Right kidney (tissue), 9 donors: ENCODE measurements around the gene PLK3.
"Not testable (repeated sequence)": the region's sequence is repeated elsewhere in the genome, so short reads cannot be mapped to it uniquely, and the experiment has no call there.

Source experiments
- DNase-seq: peaks from one replicate; pipeline ENCODE4 v3.0.0-alpha.2; 2016
- long read RNA-seq, 8 donors: transcript quantifications; one replicate each; lab custom pipeline, GENCODE V29; 2026

The PLK3 gene
- long read RNA-seq, donor 1: 0 reads
- long read RNA-seq, donor 2, partial matches to known transcripts: 0 of 1 reads
- long read RNA-seq, donor 2, other reads (novel, unspliced or antisense): 0 of 1 reads
- long read RNA-seq, donor 3: 0 reads
- long read RNA-seq, donor 4, partial matches to known transcripts: 0 of 2 reads
- long read RNA-seq, donor 4, other reads (novel, unspliced or antisense): 0 of 2 reads
- long read RNA-seq, donor 5, partial matches to known transcripts: 0 of 1 reads
- long read RNA-seq, donor 5, other reads (novel, unspliced or antisense): 0 of 1 reads
- long read RNA-seq, donor 6, partial matches to known transcripts: 0 of 1 reads
- long read RNA-seq, donor 6, other reads (novel, unspliced or antisense): 0 of 1 reads
- long read RNA-seq, donor 7, partial matches to known transcripts: 0 of 4 reads
- long read RNA-seq, donor 7, other reads (novel, unspliced or antisense): 0 of 4 reads
- long read RNA-seq, donor 8, partial matches to known transcripts: 0 of 1 reads
- long read RNA-seq, donor 8, other reads (novel, unspliced or antisense): 0 of 1 reads

DNA sequence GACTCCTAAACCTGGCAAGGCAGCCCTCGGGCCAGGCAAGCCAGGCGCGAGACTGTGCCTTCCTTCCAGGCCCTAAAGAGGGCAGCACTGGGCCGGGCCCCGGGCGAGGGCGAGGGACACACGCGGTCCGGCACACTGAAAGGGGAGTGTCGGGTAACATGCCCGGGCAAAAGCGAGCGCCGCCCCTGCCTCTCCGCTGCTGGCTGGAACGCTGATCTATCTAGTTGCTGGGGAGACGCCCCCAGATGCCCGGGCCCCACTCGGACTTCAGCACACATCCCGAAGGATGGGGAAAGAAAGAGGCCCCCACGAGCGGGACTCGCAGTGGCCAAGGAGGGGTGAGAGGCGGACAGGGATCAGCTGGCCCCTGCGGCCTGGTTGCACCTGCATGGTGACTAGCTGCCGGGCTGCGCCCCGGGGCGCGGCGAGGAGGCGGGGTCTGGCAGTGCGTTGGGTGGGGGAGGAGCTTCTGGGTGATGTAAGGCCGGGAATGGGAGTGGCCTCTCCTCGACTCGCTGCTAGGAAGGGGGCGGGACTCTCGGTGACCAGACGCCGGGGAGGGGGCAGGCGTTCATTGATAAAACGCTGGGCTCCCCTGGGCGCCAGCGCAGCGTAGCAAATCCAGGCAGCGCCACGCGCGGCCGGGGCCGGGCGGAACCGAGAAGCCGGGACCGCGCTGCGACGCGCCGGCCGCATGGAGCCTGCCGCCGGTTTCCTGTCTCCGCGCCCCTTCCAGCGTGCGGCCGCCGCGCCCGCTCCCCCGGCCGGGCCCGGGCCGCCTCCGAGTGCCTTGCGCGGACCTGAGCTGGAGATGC lies at the start of gene PLK3:
Gene PLK3, plus strand, starts transcription at position 608 of the 815 bp plus-strand sequence. Its CDS starts 87 bp downstream, at position 695.
- peak; percentile 100 for DNase-seq

DNA sequence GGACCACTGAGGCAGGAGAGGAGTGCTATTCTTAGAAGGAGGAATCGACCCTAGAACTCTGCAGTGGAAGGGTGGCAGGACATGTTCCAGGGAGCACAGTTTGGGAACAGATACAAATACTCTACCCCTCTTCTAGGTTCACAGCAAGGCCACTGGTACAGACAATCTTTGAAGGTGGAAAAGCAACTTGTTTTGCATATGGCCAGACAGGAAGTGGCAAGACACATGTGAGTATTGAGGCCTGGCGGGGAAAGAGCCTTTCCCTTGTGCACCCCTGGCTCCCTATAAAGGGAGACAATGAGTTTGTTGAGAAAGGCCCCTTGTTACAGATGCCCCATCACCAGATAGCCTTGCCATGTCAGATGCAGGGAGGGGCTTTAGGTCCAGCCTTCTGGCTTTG lies 42.8 kb upstream of the PLK3 start:
- no peak for DNase-seq

DNA sequence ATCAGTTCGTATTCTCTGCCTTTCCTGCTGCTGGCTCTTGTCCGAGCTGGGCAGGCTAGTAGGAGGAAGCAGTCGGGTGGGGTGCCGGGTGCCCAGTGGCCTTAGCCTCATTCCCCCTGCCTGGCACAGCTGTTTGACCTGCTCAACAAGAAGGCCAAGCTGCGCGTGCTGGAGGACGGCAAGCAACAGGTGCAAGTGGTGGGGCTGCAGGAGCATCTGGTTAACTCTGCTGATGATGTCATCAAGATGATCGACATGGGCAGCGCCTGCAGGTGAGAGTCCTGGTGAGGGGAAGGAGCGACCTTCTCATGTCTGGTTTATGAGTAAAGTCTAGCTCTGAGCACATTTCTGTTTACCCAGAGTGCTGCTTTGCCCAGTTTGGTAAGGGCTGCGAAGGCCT lies 41.1 kb upstream of the PLK3 start:
- no peak for DNase-seq

DNA sequence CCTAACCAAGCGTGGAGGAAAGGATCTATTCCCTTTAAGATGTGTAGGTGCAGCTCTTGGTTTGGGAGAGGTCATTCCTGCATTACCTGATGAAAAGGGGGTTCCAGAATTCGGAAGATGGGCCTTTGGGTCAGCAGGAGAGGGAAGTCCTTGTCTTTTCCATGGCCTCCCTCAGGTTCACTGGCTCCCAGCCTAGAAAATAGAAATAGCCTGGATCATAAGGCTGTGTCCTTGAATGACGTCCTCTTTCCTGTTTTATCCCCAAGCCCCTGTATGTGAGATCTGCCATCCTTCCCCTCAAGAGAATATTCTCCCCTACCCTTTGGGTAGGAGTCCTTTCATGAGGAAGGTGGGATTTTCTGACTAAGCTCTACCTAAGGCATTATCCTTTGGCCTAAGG lies 39.3 kb upstream of the PLK3 start:
- no peak for DNase-seq

DNA sequence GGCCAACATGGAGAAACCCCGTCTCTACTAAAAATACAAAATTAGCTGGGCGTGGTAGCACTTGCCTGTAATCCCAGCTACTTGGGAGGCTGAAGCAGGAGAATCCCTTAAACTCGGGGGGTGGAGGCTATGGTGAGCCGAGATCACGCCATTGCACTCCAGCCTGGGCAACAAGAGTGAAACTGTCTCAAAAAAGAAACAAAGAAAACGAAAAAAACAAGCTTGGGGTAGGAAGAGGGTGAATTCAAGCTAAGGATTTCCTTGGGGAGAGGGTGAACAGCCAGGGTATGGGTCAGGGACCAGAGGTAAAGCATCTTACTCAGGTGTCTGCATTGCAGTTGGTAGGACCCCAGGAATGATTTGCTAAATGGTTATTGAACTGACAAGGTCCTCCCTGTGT lies 33.8 kb upstream of the PLK3 start:
- DNase-seq: not testable (repeated sequence)

DNA sequence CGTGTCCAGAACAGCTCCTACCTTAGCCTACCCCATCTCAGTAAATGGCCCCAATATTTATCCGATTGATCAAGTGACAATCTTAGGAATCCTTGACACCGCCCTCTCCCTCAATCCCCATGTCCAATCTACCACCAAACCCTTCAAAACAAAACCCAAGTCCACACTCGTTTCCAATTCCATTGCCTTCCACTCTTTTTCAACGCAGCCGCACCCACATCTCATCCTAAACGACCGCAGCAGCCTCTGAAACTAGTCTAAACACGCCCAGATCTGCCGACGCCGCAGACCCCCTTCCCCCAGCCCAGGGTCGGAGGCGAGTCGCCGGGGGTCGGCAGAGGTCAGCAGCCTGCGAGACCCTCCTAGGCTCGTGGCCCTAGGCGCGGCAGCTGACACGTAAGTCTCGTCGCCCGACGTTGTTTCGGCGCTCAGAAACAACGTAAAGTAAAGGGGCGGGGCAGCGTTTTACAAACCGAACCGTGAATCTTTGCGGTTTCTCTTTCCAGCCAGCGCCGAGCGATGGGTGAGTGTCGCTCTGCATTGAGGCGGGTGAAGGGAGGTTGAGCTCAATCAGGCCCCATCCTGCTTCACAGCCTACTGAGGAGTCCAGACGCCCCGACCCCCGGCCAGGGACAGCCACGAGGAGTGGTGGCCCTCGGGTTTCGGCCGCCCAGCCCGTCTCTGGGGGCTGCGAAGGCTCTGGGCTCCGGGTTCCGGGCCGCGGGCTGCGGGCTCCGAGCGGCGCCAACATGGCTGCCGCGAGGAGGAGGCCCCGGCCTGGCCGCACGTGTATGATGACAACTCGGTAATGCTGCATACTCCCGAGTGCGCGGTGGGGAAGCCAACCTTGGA lies 24.9 kb upstream of the PLK3 start, which contains the start of gene RPS8:
Gene RPS8, plus strand, starts transcription at position 463 of the 852 bp plus-strand sequence. Its CDS starts 57 bp downstream, at position 520.
- peak; percentile 98 for DNase-seq

DNA sequence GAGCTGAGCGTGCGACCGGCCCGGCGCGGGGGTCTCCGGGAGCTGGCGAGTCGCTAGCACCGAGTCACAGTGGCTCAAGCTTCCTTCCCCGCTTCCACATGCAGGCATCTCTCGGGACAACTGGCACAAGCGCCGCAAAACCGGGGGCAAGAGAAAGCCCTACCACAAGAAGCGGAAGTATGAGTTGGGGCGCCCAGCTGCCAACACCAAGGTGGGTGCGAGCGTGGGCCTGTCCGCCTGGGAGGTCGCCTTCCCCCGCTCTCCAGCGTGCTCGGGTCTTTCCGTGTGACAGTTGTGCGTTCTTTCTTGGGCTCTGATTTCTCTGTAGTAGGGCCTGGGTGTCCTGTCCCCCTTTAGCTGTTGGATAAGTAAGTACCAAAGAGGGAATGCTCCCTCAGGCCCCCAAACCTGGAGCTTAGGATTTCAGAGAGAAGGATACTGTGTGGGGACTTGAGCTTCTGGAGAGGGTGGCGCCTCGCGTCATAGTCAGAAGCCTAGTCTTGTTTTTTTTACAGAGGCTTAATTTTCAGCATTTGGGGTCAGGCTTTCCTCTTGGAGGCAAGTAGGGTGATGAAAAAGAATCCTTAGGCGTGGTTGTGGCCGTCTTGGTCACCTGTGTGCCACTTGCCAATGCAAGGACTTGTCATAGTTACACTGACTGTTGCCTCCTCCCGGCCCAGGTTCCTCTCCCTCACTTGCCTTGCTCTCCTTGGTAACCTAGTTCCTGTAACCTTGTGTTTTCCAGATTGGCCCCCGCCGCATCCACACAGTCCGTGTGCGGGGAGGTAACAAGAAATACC lies 24.0 kb upstream of the PLK3 start:
- DNase-seq: no peak

DNA sequence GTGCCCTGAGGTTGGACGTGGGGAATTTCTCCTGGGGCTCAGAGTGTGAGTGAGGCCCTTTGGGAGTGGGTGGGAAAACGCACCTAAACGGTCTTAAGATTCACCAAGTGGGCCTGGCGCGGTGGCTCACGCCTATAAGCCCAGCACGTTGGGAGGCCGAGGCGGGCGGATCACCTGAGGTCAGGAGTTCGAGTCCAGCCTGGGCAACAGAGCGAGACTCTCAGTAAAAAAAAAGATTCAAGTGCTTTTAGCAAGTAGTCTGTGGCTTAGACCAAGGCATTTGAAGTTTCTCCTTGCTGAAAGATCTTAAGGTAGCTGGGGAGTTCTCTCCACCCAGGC lies 23.5 kb upstream of the PLK3 start:
- DNase-seq: no peak

DNA sequence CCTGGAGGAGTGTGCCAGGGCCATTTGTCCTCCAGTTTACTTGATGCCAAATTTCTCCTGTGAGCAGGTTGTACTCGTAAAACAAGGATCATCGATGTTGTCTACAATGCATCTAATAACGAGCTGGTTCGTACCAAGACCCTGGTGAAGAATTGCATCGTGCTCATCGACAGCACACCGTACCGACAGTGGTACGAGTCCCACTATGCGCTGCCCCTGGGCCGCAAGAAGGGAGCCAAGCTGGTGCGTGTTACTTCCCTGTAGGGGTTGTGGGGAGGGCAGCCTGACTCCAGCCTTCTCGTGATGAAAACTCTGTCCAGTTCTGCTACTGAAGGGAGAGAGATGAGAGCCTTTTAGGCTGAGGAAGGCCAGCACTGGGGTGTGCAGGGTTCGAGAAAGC lies 22.6 kb upstream of the PLK3 start:
- DNase-seq: no peak

DNA sequence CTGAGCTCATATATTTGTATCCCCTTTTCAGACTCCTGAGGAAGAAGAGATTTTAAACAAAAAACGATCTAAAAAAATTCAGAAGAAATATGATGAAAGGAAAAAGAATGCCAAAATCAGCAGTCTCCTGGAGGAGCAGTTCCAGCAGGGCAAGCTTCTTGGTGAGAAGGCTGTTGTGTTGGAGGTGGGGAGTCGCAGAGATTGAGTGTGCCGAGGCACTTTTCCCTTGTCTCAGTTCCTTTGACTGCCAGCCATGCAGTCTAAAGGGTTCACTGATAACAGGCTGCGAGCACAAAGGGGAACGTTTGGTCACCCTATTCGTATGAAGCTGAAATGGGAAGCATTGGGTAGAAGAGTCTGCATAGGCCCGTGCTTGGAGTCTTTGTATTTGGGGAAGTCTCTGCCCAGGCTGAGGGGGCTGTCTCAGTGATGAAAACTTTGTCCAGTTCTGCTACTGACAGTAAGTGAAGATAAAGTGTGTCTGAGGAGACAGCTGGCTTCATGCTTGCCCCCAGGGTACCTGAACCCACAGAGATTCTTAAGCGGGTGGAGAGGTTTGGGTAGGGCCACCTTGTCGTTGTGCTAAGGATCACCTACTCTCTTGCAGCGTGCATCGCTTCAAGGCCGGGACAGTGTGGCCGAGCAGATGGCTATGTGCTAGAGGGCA lies 22.1 kb upstream of the PLK3 start:
- no peak for DNase-seq

DNA sequence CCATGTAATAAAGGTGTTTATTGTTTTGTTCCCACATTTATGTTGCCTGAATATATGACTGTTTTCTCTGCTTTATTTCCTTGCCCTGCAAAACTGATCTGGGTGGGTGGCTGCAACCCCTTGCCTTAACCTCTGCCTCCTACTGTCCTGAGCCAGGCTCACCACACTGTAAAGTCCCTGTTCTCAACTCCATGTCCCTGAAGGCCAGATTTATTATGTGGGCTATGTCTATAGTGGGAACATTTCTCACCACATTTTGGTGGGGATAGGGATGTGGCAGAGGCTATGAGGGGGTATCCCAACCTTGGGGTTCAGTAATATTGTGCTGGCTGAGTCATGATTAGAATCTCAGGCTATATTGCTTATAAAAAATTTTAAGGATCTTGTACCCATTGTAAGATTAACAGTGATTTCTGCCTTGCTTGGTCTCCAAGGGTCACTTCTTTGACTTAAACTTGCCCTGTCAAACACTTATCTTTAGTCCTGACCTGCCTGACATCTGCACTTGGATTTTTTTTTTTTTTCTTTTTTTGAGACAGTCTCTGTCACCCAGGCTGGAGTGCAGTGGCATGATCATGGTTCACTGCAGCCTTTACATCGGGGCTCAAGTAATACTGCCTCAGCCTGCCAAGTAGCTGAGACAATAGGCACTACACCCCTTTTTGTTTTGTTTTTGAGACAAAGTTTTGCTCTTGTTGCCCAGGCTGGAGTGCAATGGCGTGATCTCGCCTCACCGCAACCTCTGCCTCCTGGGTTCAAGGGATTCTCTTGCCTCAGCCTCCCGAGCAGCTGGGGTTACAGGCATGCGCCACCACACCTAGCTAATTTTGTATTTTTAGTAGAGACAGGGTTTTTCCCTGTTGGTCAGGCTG lies 21.2 kb upstream of the PLK3 start:
- DNase-seq: no peak

DNA sequence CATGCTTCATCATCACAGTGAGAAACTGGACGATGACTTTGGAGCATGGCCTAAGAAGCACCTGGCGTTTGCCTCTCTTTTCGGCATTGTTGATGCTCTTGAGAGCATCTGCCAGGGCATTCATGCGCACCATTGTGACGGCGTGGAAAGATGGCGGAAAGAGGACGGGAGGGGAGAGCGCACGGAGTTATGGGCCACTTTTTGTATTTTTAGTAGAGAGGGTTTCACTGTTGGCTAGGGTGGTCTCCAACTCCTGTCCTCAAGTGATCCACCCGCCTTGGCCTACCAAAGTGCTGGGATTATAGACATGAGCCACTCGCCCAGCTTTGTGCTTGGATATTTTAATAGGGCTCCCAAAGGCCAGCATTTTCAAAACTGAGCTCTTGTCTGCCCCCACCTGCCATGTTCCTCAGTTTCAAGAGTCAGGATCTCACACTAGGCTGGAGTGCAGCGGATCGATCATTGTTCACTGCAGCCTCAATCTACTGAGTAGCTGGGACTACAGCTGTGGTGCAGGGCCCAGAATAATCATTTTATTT lies 19.5 kb upstream of the PLK3 start:
- DNase-seq: no peak

DNA sequence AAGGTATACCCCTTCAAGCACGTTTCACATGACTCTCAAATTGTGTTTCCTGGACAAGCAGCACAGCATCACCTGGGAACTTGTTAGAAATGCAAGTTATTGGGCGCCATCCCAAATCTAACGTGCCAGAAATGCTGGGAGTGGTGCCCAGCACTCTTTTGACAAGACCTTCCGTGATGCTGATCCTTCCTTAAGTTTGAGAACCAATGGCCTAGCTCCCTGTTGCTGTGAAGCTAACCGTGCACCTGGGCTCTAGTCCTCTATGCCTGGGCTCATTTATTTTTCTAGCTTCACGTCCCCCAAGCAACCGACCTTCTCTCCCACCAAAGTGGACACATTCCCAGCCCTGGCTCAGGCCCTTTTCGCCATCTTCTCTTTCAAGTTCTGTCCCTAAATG lies 16.5 kb upstream of the PLK3 start:
- DNase-seq: no peak

DNA sequence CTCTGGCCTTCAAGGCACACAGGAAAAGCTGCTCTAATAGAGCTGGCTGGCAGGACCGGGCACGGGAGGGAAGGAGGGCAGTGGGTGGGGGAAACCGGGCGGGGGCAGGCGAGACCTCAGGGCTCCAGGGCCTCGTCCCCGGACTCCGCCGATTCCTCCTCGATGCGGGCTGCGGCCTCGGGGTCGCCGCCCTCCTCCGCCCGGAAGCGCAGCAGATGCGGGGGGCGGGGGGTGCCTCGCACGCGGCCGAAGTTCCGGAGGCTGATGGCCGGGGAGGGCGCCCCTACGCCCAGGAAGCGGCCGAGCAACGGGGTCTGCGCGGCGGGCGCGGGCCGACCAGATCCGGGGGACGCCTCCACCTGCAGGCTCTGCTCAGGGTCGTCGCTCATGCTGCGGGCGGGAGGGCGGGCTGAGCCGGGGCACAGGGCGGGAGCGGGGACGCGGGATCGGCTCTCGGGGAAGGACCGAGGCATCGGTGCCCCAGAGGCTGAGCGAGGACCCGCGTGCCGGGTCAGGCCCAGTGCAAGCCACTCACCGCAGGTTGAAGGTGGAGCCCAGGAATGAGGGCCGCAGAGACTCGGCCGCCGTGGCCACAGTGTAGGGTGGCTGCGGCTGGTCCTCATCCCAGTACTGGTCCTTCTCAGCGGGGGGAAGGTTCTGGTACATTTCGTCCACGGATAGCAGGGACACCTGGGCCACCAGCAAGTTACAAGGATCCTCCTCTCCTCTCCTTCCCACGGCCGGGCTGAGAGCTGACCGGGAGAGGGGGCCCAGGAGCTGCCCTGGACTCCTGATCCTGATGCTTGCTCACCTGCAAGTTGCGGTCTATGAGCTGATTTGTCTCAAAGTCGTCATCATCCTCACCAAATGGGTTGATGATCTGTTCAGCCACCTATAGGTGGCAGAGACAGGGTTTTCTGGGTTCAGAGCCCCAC lies 15.8 kb upstream of the PLK3 start:
- peak; percentile 70 for DNase-seq

DNA sequence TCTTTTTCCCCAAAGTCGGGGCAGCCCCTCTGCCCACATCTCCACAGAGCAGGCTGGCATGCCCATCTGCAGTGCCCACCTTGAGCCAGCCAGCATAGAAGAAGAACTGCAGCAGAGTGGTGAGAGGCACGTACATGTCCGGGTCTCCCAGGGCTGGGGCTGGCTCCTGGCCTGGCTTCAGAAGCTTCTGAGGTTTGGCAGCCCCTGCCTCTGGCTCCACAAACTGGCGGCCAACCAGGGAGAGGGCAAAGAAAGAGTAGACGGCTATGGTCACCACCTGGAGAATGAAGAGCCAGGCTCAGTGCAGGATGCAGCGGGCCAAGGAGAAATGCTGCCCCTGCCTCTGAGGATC lies 15.2 kb upstream of the PLK3 start:
- DNase-seq: no peak

DNA sequence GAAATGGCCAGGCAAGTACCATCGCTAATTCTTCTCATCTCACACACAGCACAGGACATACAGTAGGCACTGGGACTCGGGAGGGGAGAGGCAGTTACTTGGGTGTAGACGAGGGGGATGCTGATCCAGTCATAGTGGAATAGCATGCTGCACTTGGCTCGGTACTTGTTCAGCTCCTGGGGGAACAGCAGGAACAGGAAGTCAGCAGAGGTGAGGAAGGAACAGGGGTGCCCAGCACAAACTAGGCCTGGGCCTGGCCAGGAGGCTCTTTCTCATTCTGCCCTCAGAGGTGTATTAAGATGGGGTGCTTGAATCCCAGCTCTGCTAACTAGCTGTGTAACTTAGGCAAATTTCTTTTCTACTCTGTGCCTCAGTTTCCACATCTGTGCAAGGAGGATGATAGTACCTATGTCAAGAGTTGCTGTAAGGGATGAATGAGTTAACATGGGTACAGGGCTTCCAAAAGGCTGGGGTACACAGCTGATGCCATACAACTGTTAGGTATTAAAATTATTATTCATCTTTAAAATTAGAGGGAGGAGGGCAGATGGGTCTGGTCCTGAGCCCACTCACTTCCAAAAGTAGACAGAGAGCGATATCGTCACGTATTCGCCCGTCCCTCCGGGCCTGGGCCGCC lies 14.6 kb upstream of the PLK3 start:
- no peak for DNase-seq

DNA sequence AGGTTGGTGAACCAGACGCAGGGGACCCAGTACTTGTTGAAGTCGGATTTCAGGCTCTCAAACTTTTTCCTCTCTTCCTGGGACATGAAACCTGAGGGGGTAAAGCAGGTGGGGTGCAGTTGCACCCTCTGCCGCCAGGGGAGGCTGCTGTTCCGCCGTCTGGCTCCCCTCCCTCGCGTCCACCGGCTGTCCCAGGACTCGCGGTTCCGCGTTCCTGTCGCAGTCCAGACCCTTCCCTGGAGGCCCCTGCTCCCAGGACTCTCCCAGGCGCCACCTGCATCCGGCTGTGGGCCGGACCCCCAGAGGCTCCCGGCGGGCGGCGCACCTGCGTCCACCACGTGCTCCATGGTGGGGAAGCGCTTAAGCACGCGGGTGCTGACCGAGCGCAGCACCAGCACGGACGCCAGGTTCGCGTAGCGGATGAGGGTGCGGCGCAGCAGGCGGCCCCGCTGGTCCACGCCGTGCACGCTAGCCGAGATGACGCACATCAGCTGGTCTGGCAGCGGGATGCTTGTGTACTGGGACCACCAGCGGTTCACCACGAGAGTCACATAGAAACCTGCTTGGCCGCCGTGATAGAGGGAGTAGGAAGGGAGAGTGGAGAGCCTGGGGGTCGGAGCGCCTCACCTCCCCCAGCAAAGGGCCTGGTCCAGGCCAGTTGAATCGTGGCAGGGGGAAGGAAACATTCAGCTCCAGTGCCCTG lies 13.9 kb upstream of the PLK3 start:
- DNase-seq: peak; percentile 89
